IPS DF 4.7 (cell line): ENCODE measurements around the gene TMEM181.
"Not testable (repeated sequence)": the region's sequence is repeated elsewhere in the genome, so short reads cannot be mapped to it uniquely, and the experiment has no call there.

Source experiments
- DNase-seq: peaks from one replicate; pipeline ENCODE4 v3.0.0-alpha.2; 2013; ENCODE audit warnings: low spot score; ENCODE audit errors: extremely low read depth

Gene TMEM181

GRCh38 chr6:158559895-158560835, at the start of gene TMEM181:
Gene TMEM181 (plus strand): TSS chr6:158560091. CDS start chr6:158560225, 134 bp downstream.
- DNase-seq: no peak

GRCh38 chr6:158512809-158513208, 47.1 kb upstream of the TMEM181 start:
- no peak for DNase-seq

GRCh38 chr6:158514176-158514575, 45.7 kb upstream of the TMEM181 start:
- DNase-seq: no peak

GRCh38 chr6:158514991-158515390, 44.9 kb upstream of the TMEM181 start:
- no peak for DNase-seq

GRCh38 chr6:158516098-158516497, 43.8 kb upstream of the TMEM181 start:
- DNase-seq: no peak

GRCh38 chr6:158517038-158517437, 42.9 kb upstream of the TMEM181 start:
- DNase-seq: no peak

- no peak for DNase-seq
These were observed 42.3 kb upstream of the TMEM181 start for GRCh38 chr6:158517581-158517980.

GRCh38 chr6:158518191-158519127, 41.4 kb upstream of the TMEM181 start:
- no peak for DNase-seq

- no peak for DNase-seq
These were observed 40.6 kb upstream of the TMEM181 start for GRCh38 chr6:158519300-158519699.

- DNase-seq: no peak
These were observed 40.1 kb upstream of the TMEM181 start for GRCh38 chr6:158519761-158520160.

GRCh38 chr6:158520975-158521374, 38.9 kb upstream of the TMEM181 start:
- DNase-seq: not testable (repeated sequence)

GRCh38 chr6:158521759-158522158, 38.1 kb upstream of the TMEM181 start:
- DNase-seq: no peak

GRCh38 chr6:158522616-158523015, 37.3 kb upstream of the TMEM181 start:
- DNase-seq: no peak

- DNase-seq: no peak
These were observed 35.6 kb upstream of the TMEM181 start for GRCh38 chr6:158524311-158524710.

- DNase-seq: not testable (repeated sequence)
These were observed 32.0 kb upstream of the TMEM181 start for GRCh38 chr6:158527858-158528257.

- DNase-seq: no peak
These were observed 31.1 kb upstream of the TMEM181 start for GRCh38 chr6:158528826-158529225.

- no peak for DNase-seq
These were observed 30.3 kb upstream of the TMEM181 start for GRCh38 chr6:158529629-158530028.

GRCh38 chr6:158531566-158531965, 28.3 kb upstream of the TMEM181 start:
- no peak for DNase-seq

GRCh38 chr6:158531970-158532369, 27.9 kb upstream of the TMEM181 start:
- DNase-seq: no peak

GRCh38 chr6:158536084-158536890, 23.6 kb upstream of the TMEM181 start:
- DNase-seq: no peak
